ENCODE data around the gene CTXND1.

The CTXND1 gene

GRCh38 chr15:80285379-80285778 lies 33.4 kb upstream of the CTXND1 start:
- TF ChIP-seq CTCF (IDR thresholded peaks at IDR 0.05; ENCODE audit: low read depth, low read length), result no peak
- no peak for DNase-seq (ENCODE audit: extremely low read depth, low read depth)

GRCh38 chr15:80283531-80283930 lies 31.5 kb upstream of the CTXND1 start:
- no peak for DNase-seq (ENCODE audit: extremely low read depth, low read depth)
- TF ChIP-seq CTCF (IDR thresholded peaks at IDR 0.05; ENCODE audit: low read depth, low read length), result no peak

GRCh38 chr15:80277147-80277546 lies 25.1 kb upstream of the CTXND1 start:
- no peak for DNase-seq (ENCODE audit: extremely low read depth, low read depth)
- TF ChIP-seq CTCF (IDR thresholded peaks at IDR 0.05; ENCODE audit: low read depth, low read length), result no peak

GRCh38 chr15:80275961-80276360 lies 23.9 kb upstream of the CTXND1 start:
- TF ChIP-seq CTCF (IDR thresholded peaks at IDR 0.05; ENCODE audit: low read depth, low read length), result no peak
- DNase-seq (ENCODE audit: extremely low read depth, low read depth), result no peak

GRCh38 chr15:80274996-80275395 lies 23.0 kb upstream of the CTXND1 start:
- DNase-seq (ENCODE audit: extremely low read depth, low read depth), result no peak
- TF ChIP-seq CTCF (IDR thresholded peaks at IDR 0.05; ENCODE audit: low read depth, low read length), result no peak

- TF ChIP-seq CTCF (IDR thresholded peaks at IDR 0.05; ENCODE audit: low read depth, low read length), result no peak
Measured at GRCh38 chr15:80274554-80274953, 22.5 kb upstream of the CTXND1 start.

GRCh38 chr15:80272987-80273386 lies 21.0 kb upstream of the CTXND1 start:
- TF ChIP-seq CTCF (IDR thresholded peaks at IDR 0.05; ENCODE audit: low read depth, low read length), result no peak
- no peak for DNase-seq (ENCODE audit: extremely low read depth, low read depth)

More at GRCh38 chr15:80274554-80274953, 22.5 kb upstream of the CTXND1 start:
- DNase-seq (ENCODE audit: extremely low read depth, low read depth), result no peak

All from AG09319 (cell line).